T-helper 1 cell (primary cell): ENCODE measurements around the gene DUSP11.
A peak's percentile ranks its signal among the peaks of the same experiment; 100 is the strongest.
"Not testable (repeated sequence)": the region's sequence is repeated elsewhere in the genome, so short reads cannot be mapped to it uniquely, and the experiment has no call there.

Experiments used
- DNase-seq, 5 donors: peaks; one replicate each; pipeline ENCODE4 v3.0.0-alpha.2; 2012 to 2020

DUSP11 gene

DNA sequence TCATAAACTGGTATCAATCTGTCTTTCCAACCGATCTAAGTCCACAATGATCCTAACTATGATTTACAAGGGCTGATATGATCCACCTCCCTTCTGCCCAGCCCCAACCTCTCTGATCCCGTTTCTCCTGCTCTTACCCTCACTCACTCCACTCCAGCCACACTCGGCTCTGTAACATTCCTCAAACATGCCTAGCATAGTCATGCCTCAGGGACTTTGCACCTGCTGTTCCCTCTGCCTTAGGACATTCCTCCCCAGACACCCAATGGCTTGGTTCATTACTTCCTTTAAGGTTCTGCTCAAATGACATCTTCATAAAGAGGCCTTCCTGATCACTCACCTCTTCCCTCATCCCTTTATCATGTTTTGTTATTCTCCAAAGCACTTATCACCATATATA, 9.2 kb downstream of the DUSP11 start:
- DNase-seq = no peak

DNA sequence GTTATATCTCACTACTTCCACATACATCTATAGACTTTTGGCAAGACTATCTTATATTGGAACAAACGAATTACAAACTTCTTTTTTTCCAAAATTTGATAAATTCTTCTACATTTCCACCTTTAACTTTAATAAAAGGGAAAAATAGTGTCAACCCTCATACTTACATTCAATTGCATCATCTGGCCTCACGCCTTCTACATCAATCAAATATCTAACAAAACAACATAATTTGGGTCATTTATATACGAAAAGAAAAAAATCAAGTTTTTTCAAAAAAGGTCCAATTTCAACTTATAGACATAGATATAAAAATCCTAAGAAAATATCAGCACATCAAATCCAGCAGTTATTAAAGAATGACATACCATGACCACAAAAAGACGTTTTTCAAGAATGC, 12.9 kb downstream of the DUSP11 start:
- no peak for DNase-seq

DNA sequence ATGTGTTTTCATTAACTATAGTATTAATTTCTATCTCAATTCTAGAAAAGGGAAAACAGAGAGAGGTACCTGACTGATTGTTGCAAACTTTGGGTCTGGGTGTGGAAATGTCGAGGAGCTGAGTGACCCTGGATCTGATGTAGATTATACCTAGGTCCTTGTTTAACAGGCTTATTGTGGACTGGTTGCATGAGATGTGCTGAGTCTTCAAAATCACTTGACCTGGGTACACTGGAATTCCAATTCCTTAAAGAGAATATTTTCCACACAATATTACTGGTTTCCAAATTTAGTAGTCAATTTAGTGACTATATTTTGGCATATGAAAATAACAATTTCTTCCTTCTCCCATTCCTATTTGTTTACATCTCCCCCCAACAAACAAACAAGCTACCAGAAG, 13.6 kb downstream of the DUSP11 start:
- no peak for DNase-seq

DNA sequence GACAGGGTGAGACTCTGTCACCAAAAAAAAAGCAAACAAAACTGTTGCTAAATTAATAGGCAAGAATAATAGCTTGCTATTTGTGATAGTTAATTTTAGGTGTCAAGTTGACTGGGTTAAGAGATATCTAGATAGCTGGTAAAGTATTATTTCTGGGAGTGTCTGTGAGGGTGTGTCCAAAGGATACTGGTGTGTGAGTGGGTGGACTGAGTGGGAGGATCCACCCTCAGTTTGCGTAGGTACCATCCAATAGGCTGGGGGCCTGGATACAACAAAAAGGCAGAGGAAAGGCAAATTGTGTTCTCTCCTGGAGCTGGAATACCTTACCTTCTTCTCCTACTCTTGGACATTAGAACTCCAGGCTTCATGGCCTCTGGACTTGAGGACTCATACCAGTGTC, 15.0 kb downstream of the DUSP11 start:
- no peak for DNase-seq

DNA sequence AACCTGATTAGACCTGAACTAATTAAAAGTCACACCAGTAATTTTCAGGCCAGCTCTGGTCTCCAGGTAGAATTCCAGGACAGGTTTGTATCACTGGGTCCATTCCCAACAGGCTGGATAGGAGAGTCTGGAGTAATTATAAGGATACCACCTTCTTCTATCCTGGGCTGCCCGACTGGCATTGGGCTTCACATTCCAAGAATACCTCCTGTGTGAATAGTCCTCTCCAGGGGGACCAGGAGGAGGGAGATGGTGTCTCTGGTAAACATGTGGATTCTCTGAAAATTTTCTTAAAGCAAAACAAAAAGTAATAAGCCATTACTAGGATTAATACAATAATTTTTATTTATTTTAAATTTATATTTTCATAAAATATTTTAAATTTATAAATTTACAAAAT, 17.3 kb downstream of the DUSP11 start:
- DNase-seq = no peak

DNA sequence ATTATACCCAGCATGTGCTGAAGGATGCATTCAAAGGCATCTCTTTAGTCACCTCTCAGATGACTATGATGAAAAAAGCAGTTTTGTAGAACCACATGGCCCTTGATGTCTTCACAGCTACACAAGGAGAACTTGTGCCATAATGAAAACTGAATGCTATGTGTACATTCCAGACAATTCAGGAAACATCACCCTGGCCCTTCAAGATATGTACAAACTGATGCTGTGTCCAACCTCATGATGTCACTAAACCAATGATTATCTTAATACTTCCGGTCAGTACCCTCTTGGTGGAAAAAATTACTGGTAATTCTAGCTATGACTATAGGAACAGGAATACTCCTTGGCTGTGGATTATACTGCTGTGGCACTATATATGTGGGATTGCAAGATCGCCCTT, 20.0 kb downstream of the DUSP11 start:
- DNase-seq = no peak

DNA sequence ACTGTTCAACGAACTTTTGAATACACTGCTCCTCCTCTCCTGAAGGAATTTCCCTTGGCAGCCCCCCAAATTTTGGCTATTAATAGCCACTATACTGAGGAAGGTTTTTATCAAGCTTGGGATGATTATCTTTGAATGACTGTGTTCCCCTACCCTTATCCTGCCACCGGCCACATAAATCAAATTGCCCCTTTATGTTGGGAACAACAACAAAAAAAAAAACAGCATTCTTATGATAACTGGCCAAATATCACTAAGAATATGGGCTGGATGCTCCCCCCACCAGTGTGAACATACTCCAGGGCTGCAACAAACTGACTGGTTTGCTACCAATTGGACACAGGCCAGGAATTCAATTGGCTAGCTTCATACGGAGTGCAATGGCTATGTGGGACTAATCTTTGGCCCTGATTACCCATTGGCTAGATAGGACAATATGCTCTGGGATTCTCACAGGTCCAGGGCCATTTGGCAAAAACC, 20.6 kb downstream of the DUSP11 start:
- no peak for DNase-seq

DNA sequence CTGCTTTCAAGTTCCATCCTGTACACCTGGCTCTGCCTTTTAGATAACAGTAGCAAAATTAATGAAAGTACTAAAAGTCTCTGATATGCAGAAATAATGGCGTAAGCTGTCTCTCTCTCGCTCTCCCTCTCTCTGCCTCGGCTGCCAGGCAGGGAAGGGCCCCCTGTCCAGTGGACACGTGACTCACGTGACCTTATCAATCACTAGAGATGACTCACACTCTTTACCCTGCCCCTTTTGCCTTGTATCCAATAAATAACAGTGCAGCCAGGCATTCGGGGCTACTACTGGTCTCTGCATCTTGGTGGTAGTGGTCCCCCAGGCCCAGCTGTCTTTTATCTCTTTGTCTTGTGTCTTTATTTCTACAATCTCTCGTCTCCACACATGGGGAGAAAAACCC, 25.6 kb downstream of the DUSP11 start:
- not testable (repeated sequence) for DNase-seq

DNA sequence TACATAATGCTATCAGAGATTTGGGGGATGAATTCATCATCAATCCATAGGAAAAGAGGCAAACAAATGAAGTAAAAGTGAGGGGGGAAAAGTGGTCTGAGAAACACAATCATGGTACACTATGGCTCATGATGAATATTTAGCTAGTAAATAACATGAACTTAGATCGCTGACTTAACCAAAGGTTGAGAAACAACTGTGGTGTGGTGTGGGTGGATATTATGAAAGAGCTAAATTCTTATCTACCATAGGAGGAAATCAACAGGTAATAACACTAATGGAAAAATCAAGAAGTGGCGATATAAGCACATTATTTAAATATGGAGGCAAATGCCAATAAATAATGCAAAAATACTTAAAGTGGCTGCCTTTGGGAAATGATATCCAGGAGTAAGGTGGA, 30.6 kb downstream of the DUSP11 start:
- no peak for DNase-seq

DNA sequence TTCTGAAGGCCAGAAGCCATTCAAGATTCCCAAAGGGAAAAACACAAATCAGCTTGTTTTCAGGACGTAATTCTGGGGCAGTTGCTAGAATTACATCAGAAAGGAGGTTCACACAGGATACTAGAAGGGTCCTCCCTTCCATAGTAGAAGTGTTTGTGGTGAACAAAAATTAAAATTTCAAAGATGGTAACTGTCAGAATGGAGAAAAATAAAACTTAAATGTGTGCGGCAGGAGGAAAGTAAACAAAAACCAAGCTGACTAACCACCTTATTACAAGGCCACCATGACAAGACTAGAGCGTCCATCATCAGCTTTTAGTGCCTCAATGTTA, 33.1 kb downstream of the DUSP11 start:
- DNase-seq = no peak

DNA sequence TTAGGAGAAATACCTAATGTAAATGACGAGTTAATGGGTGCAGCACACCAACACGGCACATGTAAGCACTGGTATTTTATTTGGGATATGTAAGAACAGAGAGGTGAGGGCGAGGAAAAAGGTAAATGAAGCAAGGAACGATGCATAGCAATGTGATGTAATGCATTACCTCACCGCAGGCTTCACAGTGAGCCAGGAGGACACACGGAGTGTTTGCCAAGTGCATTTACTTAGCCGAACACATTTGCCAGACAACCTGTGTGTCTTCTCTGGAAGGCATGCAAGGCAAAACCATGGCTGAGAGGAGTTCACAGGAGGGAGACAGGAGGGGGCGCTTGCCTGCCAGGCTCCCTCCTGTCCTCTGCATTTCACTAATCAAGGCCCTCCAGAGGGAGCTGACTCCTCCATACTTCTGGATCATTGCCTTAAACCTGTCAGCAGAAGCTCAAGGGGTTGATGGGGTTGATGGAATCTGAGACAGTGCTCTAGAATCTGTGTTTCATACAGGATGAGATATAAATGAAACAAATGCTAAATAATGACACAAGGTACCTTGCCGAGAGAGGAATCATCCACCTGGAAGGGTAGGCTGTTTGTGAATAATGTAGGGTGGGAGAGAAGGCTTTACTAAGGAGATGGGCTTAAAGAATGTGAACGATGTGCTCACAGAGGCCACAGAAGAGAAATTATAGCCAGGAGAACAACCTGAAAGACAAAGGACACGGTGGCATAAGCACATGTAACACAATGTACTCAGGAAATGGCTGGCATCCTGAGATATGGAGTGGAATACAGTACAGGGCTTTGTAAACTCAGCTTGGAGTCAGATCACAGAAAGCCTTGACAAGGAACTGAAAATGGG, 33.7 kb downstream of the DUSP11 start:
- DNase-seq = no peak

DNA sequence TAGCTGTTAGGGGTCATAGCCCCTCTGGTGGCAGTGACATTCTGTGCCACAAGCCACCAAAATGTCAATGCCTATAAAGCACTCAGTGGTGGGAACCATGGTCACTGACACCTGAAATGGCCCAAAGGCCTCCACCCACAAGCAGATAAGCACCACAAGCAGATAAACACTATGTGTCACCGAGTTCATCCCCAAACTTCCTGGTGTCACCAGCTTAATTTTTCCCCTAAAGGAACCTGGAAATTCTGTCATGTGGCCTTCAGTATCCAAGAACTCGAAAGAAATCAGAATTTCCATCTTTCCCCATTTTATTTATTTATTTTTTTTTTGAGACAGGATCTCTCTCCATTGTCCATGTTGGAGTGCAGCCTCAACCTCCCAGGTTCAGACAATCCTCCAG, 39.1 kb downstream of the DUSP11 start:
- DNase-seq = no peak

DNA sequence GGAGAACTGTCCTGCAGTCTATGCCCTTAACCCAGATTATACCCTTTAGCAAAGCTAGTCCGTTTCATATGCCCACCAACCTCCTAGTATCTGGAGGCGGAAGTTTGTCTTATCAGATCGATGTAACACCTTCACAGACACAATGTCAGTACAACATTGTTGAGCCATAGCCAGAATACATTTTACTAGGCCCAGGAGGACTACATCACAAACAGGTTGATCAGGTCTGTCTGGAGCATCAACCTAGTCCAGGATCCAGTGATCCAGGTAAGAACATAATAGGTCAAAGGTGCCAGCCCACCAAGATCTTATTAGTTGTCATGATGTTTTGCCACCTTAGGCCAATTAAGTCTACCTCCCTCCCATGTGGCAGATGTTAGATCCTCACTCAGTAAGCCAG, 40.8 kb downstream of the DUSP11 start:
- no peak for DNase-seq

DNA sequence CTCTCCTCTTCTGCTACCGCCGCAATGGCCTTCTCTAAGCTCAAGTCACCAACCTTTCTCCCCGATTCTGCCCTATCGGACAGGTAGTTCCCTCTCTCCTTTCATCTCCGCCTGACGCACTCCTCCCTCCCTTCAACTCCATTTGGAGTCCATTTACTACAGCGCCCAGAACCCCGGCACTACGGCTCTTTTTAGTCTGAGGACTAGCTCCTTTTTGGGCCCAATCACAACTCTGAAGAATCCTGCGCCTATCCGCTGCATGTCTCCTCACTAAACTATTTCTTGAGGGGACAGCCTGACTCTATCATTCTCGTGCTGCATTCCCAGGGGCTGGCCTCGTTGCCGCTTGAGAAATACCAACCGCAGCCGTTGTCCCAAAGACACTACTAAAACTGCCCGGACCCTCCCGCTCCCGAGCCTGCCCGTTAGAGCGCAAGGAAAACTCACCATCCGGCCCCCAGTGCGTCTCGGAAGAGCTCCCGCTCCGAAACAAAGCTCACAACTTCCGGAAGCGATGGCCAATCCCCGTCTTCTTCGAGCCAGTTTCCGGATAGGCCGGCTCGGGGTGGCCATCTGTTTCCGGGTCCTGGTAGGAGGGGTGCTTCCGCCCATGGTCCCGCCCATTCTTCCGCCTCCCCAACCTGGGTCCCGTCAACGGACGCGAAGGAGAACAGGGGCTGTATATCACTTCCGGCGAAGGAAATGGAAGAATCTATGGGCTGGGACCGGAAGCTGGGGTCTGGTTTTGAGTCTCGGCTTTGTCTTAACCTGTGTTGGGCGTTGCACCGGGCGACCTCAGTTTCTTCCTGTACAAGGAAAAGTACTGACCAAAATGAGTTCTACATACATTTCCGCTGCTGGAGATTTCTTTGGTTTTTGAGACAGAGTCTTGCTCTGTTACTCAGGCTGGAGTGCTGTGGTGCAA, 42.8 kb downstream of the DUSP11 start, which contains the start of gene TPRKB:
Gene TPRKB (minus strand): TSS at position 491 of the 925 bp plus-strand sequence. CDS start 2,776 bp downstream, outside the sequence.
- DNase-seq = peak; percentile 86 to 98 (median 89)

DNA sequence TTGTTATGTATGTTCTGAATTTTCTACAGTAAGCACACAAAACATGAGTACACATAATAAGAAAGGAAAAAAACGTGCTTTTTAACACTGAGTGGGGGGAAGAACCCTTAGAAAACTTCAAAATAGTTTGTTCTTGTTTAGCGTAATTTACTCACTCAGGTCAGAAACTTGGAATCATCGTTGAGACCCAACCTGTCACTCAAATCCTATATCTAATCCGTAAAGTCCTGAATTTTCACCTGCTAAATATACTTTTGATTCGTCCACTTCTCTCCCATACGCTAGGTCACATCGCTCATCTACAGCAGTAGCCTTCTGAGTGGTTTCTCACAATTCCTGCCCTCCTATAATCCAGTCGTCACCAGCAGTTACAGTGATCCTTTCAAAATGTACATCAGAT, 43.5 kb downstream of the DUSP11 start:
- DNase-seq = no peak

DNA sequence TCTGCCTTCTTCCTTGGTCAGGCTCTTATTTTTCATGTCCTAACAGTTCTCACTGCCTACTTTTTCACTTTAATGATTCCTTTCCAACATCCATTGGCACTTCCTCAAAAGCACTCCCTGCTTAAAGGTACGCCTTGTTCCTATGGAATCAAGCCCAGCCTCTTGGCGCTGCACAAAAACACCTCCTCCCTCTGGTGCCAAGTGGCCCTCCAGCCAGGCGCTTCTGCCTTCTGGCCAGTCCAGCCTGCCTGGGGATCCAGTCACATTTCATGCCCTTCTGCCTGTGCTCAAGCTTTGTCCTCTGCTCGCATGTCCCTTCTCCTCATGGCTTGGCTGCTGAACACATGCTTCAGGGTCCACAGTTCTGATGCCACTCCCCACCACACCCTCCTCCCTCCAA, 49.1 kb downstream of the DUSP11 start:
- no peak for DNase-seq

DNA sequence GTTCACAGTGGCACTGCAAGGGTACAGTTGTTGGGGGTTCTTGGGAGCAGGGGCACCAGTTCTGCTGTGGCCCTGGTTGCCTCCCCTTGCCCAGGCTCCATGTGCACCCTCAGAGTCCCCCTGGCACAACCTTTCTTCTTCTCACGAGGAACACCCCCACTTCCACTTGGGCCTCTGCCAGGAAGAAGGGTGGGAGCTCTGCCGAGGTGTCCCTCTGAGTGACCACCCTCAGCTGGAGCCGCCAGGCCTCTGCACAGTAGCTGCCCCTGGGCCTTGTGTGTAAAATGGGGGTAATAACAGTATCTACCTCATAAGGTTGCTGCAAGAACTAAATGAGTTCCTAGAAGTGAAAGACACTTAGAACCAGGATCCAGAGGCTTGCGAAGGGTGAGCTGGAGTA, 51.2 kb downstream of the DUSP11 start:
- no peak for DNase-seq

DNA sequence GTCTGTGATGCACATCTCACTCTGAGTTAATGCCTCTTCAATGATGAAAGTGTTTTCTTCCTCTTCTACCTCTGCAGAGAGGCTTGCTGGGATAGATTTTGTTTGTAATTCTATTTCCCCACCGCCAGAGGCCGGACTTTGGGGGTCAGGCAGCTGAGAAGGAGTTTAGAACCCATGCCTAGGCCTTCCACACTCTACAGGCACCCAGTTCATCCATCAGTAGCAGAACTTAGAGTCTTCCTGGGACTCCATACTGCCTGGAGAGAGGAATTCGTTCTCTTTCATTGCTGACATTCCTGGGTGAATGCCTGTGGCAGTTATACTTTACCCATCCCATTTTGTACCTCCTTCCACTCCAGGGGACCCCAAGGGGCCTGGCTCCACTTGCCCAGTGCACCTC, 51.9 kb downstream of the DUSP11 start:
- DNase-seq = no peak

DNA sequence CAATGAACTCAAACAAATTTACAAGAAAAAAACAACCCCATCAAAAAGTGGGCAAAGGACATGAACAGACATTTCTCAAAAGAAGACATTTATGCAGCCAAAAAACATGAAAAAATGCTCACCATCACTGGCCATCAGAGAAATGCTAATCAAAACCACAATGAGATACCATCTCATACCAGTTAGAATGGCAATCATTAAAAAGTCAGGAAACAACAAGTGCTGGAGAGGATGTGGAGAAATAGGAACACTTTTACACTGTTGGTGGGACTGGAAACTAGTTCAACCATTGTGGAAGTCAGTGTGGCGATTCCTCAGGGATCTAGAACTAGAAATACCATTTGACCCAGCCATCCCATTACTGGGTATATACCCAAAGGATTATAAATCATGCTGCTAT, 53.2 kb downstream of the DUSP11 start:
- not testable (repeated sequence) for DNase-seq

DNA sequence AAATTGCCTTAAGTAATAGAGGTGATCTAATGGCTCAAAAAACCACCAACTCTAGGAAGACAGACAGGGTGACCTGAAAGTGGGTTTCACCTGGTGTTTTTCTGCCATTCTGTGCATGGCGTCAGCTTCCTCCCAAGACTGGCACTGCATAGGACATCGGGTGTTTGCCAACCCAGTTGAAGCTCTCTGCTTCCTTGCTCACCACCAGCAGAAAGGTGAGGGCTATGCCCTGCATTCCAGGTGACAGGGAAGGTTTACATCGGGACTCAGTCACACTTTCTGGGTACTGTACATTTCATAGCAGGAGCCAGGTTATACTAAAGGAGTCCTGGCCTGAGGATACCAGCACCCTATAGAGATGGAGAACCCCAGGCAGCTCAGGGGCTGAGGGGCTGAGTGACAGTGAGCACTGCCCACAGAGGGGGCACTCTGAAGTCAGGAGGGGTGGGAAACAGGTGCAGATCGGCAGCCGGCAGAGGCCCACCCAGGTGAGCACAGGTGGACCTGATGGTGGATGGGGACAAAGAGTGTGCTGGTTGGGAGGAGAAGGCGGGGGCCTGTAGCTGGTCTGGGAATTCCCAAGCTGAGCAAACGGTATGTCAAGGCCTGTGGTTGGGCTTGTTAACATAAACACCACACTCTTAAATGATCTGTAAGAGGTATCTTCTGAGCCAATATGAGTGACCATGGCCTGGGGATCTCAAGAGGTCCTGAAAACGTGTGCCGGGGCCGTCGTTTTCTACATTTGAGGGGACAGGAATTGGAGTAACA, 60.9 kb downstream of the DUSP11 start:
- DNase-seq = no peak

DNA sequence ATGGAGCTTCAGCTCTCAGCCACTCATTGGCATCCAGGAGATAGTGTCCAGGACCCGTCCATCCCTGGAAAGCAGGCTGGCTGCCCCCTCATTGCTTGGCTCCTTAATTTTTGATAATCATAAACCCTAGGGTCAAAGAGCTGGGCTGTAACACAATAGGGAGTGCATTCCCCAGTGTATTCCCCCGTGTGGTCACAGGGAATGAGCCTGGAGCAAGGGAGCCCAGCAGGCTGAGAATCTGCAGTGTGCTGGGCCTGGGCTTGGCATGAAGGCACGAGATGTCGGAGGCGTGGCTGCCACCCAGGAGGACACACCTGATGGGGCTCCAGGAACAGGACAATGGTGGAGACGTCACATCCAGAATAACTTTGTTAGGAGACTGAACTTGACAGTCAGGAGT, 61.5 kb downstream of the DUSP11 start:
- no peak for DNase-seq

DNA sequence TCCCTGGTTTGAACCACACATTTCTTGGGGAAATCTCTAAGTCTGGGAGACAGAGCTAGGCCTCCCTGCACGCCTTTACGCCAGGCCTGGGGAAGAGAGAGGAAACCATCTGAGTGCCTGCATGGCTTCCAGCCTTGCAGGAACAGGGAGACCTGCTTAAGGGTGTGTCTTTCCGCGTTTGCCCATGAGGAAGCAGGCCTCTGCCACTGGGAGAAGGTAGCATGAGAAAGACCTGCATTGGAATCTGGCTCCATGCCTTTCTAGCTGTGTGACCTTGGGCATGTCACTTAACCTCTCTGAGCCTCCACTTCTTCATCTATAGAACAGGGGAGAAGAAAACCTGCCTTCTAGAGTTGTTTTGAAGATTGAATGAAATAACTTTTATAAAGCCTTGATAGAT, 62.2 kb downstream of the DUSP11 start:
- not testable (repeated sequence) for DNase-seq

DNA sequence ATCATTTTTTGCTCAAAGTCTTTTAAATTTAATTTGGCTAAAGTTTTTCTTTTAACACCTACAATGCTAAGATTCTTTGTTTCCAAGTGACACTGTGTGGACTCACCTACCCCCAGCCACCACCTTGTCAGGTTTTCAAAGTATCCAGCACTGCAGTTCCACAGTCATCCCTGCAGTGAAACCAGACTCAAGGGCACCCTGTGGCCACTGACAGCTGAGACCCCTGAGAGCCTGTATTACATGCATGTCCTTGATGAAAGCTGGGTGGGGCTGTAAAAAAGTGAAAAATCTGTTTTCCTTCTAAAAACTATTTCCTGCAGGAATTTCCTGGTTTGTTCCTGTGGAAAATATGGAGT, 62.7 kb downstream of the DUSP11 start:
- DNase-seq = no peak
